Mucosa of gallbladder (tissue), 1 donor: ENCODE data around the gene BTBD7. TPM values are rescaled to one million over a fixed set of nuclear protein-coding genes. Genes with fewer than 3 reads are reported as not detected.

Experiments
- DNase-seq: peaks from one replicate; pipeline ENCODE4 v3.0.0-alpha.2; 2020; ENCODE audit warnings: low spot score
- total RNA-seq: library from RNA; stranded (reverse); gene quantifications from one replicate; pipeline ENCODE4 v1.2.1, GENCODE V29; 2021
- donor health status: DM: no; HTN: no; CAD: no.

Gene BTBD7
- total RNA-seq, 1 donor from 2014 or later = 45.1 TPM

DNA sequence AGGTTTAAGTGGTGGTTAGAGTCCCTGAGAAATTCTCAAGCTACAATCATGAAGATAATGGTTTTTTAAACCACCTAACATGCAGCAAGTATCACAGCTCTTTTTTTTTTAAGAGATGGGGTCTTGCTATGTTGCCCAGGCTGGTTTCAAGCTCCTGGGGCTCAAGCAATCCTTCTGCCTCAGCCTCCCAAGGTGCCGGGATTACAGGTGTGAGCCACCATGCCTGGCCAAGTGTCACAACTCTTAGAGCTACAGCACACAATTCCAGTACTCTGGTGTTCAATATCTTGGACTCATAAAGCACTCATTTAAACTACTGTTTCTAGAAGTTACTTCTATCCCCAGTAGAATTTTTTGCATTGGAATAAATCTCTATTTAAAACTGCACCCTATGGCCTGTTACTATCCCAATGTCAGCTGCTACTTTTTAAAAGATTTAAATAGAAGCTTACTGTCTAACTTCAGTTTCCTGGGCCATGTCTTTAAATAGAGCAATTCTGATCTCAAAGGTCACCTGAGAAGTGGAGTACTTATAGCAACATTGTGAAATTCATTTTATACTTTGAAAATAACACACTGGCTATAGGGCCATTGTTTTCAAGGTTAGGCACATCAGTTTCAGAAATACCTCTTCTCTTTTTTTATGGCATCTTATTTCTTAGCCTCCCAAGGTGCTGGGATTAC lies 137.4 kb downstream of the BTBD7 start:
- no peak for DNase-seq

Other genes starting within 250 kb of the BTBD7 start
- gene ITPK1, start 217.1 kb downstream of the BTBD7 start, total RNA-seq = 187 TPM
- gene MOAP1, start 148.1 kb downstream of the BTBD7 start, total RNA-seq = 46.2 TPM
- 30.6 TPM for gene LYSET, start 147.7 kb downstream of the BTBD7 start, total RNA-seq
- gene GON7, start 126.0 kb downstream of the BTBD7 start, total RNA-seq = 12.3 TPM
- gene UBR7, start 125.8 kb downstream of the BTBD7 start, total RNA-seq = 17.8 TPM
- gene COX8C, start 14.1 kb upstream of the BTBD7 start, total RNA-seq = 0.43 TPM
- gene UNC79, start 97.9 kb upstream of the BTBD7 start, total RNA-seq = 0.37 TPM